SK-N-DZ (cell line): Measurements from ENCODE around the gene ABCG5.

Source experiments
- DNase-seq: peaks from one replicate; pipeline ENCODE4 v3.0.0-alpha.2; 2015; ENCODE audit warnings: low spot score

Gene ABCG5

GRCh38 chr2:43810452-43810851, 28.2 kb downstream of the ABCG5 start:
- DNase-seq = peak; percentile 66

GRCh38 chr2:43806719-43807031, 32.0 kb downstream of the ABCG5 start:
- no peak for DNase-seq

- no peak for DNase-seq
Measured at GRCh38 chr2:43803113-43803512, 35.5 kb downstream of the ABCG5 start.

GRCh38 chr2:43802135-43802534, 36.5 kb downstream of the ABCG5 start:
- DNase-seq = no peak

GRCh38 chr2:43800894-43801293, 37.7 kb downstream of the ABCG5 start:
- DNase-seq = no peak

- no peak for DNase-seq
Measured at GRCh38 chr2:43798300-43798699, 40.3 kb downstream of the ABCG5 start.

- no peak for DNase-seq
Measured at GRCh38 chr2:43796206-43796605, 42.4 kb downstream of the ABCG5 start.

GRCh38 chr2:43794956-43795355, 43.7 kb downstream of the ABCG5 start:
- no peak for DNase-seq

- DNase-seq = no peak
Measured at GRCh38 chr2:43792653-43793052, 46.0 kb downstream of the ABCG5 start.

- no peak for DNase-seq
Measured at GRCh38 chr2:43791035-43791765, 47.4 kb downstream of the ABCG5 start.

GRCh38 chr2:43790147-43790546, 48.5 kb downstream of the ABCG5 start:
- no peak for DNase-seq

- no peak for DNase-seq
Measured at GRCh38 chr2:43788646-43789045, 50.0 kb downstream of the ABCG5 start.

GRCh38 chr2:43787895-43788294, 50.7 kb downstream of the ABCG5 start:
- DNase-seq = no peak

- DNase-seq = no peak
Measured at GRCh38 chr2:43778233-43778632, 60.4 kb downstream of the ABCG5 start.

- DNase-seq = no peak
Measured at GRCh38 chr2:43777306-43777926, 61.2 kb downstream of the ABCG5 start.

- no peak for DNase-seq
Measured at GRCh38 chr2:43776324-43776723, 62.3 kb downstream of the ABCG5 start.

- no peak for DNase-seq
Measured at GRCh38 chr2:43774617-43775016, 64.0 kb downstream of the ABCG5 start.

- peak; percentile 84 for DNase-seq
Measured at GRCh38 chr2:43773876-43774613, 64.6 kb downstream of the ABCG5 start, which contains the start of gene DYNC2LI1. DYNC2LI1 (plus strand) TSS chr2:43774039; CDS start chr2:43774139, 100 bp downstream.

- no peak for DNase-seq
Measured at GRCh38 chr2:43766006-43766405, 72.6 kb downstream of the ABCG5 start.

- no peak for DNase-seq
Measured at GRCh38 chr2:43764086-43764705, 74.4 kb downstream of the ABCG5 start.

GRCh38 chr2:43763091-43763490, 75.5 kb downstream of the ABCG5 start:
- DNase-seq = no peak
